PFSK-1 (cell line): ENCODE results near the gene INS.

ENCODE experiments used
- POLR2AphosphoS5 ChIP-seq: IDR thresholded peaks from 2 replicates; pipeline ENCODE4 v1.6.1; 2012; ENCODE audit warnings: low read depth, mild to moderate bottlenecking, control low read depth, low read length, moderate library complexity
- SIN3A ChIP-seq: IDR thresholded peaks from 2 replicates; pipeline ENCODE4 v1.6.1; 2012; ENCODE audit warnings: mild to moderate bottlenecking, low read length, moderate library complexity, borderline replicate concordance; ENCODE audit not compliant: insufficient read depth
- TAF1 ChIP-seq: IDR thresholded peaks from 2 replicates; pipeline ENCODE4 v1.6.1; 2012; ENCODE audit warnings: low read length, control low read depth, borderline replicate concordance; ENCODE audit not compliant: insufficient read depth
- TF ChIP-seq, protein P1 (sequence below), 2 experiments: IDR thresholded peaks; 2 replicates each; pipeline versions ENCODE4 v1.6.1 to v1.8.0; 2011 to 2012; ENCODE audit warnings: low read depth in 2 of 2, low read length in 2 of 2, control low read depth in 1 of 2, inconsistent platforms in 1 of 2, mild to moderate bottlenecking in 1 of 2, moderate library complexity in 1 of 2; ENCODE audit not compliant: insufficient read depth in 1 of 2

- TF ChIP-seq TAF1 (no peak; the same call in 1 of the 2 replicates), SIN3A (no peak), POLR2AphosphoS5 (peak; percentile 49; the same call in 1 of the 2 replicates)
- TF ChIP-seq, protein P1, sequence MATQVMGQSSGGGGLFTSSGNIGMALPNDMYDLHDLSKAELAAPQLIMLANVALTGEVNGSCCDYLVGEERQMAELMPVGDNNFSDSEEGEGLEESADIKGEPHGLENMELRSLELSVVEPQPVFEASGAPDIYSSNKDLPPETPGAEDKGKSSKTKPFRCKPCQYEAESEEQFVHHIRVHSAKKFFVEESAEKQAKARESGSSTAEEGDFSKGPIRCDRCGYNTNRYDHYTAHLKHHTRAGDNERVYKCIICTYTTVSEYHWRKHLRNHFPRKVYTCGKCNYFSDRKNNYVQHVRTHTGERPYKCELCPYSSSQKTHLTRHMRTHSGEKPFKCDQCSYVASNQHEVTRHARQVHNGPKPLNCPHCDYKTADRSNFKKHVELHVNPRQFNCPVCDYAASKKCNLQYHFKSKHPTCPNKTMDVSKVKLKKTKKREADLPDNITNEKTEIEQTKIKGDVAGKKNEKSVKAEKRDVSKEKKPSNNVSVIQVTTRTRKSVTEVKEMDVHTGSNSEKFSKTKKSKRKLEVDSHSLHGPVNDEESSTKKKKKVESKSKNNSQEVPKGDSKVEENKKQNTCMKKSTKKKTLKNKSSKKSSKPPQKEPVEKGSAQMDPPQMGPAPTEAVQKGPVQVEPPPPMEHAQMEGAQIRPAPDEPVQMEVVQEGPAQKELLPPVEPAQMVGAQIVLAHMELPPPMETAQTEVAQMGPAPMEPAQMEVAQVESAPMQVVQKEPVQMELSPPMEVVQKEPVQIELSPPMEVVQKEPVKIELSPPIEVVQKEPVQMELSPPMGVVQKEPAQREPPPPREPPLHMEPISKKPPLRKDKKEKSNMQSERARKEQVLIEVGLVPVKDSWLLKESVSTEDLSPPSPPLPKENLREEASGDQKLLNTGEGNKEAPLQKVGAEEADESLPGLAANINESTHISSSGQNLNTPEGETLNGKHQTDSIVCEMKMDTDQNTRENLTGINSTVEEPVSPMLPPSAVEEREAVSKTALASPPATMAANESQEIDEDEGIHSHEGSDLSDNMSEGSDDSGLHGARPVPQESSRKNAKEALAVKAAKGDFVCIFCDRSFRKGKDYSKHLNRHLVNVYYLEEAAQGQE (IDR thresholded peaks at IDR 0.05; ENCODE audit: insufficient read depth in 1 of 2, low read depth in 2 of 2, low read length in 2 of 2) = 0 out of 4 replicates have a peak, but pooled peaks of 1 of the 2 experiments have one; percentile 13
These were observed 21.9 kb downstream of the INS start, which contains the start of gene IGF2 for GRCh38 chr11:2139123-2139521.
